Stimulated activated CD8-positive, alpha-beta memory T cell treated with anti-CD3 and anti-CD28 coated beads, Interleukin-7, amount 100 ng/mL, for 1 hour (primary cell): ENCODE measurements around the gene PARVB.

Experiments used
- DNase-seq, 2 donors: peaks; one replicate each; pipeline ENCODE4 v3.0.0-alpha.2; 2020; ENCODE audit warnings: low read depth in 2 of 2

Gene PARVB

DNA sequence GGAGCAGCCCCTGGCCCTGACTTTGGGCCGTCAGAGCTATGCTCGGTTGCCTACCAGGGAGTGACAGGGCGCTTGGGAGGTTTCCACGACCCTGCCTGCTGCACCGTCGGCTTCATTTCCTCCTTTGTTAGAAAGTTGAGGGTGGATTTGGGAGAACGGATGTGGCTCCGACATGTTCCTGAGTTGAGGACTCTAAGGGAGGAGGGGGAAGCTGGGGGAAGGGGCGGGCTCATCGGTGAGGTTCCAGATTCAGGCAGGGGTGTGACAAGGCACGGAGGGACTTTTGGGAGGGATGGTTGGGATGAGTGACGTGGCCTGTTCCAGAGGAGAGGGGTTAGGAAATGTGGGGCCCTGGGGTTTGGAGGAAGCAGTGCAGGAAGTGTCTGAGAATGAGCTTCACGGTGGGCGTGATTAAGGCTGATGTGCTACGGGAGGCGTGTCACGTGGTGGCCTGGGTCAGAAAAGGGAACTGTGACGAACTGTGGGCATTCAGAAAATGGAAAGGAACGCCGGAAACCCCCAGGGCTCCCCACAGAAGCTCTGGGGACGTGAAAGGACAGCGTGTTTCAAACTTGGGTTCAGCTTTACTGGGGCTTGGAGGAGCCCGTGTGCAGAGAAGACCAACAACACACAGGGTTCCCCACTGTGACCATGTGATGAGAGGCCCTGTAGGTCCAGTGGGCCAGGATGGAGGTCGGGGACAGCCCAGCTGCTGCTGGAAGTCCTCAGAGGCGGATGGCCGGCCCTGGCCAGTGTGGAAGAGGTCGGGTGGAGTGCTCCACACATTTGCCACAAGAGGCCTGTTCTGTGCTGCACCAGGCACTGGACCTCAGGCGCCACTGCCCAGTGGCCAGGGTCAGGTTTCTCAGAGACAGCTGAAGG is 2.8 kb downstream of the PARVB start:
- peak; percentile 43 to 51 for DNase-seq

DNA sequence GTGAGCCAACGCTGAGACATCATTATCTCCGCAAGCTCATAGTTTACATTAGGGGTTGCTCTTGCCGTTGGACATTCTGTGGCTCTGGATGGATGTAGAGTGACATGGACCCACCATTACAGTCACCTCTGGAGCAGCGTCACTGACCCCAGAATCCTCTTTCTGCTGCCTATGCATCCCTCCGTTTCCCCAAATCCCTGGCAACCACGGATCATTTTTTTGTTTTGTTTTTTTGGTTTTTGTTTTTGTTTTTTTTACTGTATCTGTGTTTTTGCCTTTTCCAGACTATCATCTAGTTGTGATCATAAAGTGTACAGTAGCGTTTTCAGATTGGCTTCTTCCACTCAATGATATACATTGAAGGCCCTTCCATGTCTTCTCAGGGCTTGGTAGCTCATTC is 4.0 kb downstream of the PARVB start:
- no peak for DNase-seq

DNA sequence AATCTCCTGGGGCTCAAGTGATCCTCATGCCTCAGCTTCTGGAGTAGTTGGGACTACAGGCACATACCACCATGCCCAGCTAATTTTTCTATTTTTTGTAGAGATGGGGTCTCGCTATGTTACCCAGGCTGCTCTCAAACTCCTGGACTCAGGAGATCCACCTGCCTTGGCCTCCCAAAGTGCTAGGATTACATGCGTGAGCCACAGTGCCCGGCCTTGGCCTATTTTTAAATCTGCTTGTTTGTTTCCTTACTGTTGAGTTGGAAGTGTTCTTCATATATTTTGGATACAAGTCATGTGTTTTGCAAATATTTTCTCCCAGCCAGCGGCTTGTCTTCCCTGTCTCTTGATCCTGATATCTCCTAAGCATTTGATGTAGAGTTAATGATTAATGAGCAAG is 5.0 kb downstream of the PARVB start:
- no peak for DNase-seq

DNA sequence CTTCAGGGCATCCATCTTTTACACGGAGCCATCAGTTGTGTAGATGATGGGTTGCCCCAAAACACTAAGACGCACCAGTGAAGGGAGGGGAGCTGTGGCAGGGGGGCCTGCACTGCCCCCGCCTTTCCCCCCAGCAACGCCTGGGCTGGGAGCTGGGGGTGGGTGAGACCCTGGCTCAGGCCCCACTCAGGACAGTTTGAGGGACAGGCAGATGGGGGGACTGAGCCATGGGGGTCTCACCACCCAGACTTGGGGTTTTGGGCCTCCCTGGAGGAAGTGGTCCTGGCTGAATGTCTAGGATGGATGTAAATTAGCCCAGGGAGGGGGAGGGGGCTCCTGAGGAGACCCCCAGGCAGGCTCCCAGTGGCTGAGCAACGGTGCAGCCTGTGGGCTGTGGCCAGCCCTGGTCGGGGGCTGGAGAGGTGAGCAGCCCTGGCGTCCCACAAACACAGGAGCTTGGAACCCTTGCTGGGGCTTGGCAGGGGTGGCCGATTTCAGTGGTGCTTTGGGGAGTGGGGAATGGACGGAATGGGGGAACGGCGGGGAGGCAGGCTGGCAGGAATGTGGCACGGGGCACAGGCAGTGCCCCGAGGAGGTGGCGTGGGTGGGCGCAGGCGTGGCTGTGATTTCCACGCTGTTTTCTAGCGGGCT is 6.1 kb downstream of the PARVB start:
- no peak for DNase-seq

DNA sequence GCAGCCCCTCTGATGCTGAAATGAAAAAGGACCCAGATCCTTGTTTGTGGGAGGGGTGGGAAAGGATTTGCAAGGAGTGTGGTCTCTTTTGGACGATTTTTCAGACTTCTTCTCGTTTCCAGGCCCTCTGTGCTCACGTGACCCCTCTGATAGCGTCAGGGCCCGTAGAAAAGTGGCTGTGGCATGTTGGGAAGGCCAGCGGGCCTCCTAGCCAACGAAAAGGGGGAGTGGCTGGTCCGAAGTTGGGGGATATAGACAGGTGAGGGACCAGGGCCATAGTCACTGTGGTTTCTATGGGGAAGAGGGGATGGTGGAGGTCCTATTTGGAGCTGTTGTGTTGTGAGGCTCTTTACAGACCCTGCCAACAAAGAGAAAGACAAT is 6.6 kb downstream of the PARVB start:
- DNase-seq, result no peak

DNA sequence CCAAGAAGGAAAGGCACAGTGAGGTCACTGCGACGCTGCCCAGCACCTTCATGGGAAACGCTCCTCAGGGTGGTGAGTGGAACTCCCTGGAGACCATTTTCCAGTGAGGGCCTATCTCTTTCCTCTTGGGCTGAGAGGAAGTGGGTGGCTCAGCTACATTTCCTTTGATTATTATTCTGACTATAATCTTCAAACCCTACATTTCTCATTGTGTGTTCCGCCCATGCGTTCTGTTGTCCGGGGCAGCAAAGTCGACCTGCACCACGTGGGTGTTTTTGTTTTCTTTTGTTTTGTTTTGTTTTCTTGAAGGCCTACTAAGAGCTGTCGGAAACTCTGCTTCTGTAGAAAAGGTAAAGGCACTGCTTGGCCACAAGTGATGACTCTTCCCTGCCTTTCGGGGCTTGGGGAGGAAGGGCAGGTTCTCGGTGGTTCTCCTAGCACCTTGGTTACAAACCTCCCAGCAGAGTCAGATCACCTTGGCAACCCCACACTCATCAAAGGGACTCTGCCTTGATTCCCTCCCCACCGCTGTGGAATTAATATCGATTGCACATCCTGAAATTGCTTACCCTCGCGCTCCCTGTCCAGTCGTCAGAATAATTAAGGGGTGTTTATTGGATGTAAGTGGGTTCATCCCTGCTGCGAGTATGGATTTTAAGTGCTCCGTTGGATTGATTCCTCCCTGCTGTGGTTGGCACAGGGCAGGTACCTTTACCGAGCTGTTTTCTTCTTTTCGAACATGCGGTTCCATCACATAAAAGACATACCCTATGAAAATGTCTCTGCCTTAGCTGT is 7.3 kb downstream of the PARVB start:
- DNase-seq, result no peak

DNA sequence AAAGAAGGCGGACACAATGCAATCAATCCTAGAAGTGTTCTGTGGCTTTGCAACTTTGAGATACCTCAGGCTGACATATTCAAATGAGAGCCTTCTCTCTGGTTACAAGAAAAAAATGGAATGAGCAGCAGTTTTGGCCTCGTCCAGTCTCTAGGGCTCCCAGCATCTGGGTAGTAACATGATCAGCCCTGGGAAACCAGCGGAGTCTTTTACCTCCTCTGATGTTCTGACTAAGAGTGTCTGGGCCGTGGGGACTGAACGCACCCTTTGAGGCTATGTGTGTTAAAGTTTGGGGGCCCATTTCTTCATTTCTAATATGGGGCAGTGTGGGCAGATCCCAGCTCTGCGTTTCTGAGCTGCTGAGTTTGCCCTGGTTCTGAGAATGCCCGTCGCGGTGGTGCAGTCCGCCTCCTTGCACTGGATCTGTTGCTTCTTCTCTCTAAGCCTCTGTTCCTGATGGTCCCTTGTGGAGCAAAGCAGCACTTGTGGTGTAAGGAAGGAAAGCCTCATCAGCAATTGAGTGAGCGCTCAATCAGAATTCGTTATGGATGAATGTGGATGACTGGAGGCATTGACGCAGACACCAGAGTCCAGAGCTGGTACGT is 8.1 kb downstream of the PARVB start:
- no peak for DNase-seq

DNA sequence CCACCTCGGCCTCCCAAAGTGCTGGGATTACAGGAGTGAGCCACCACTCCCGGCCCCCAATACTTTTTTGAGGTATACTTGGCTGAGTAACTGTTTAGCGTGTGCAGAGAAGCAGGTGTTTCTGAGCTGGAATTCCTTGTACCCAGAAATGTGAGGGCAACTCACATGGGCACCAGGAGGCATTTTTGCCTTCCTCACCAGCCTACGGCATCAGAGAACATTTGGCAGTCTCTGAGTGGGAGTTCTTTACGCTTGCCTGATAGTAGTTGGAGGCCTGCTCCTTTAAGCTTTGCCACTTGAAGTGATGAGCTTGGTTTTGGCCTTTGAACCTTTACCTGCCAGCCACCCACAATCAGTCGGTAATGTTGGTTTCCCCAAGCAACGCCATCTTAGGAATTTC is 9.2 kb downstream of the PARVB start:
- DNase-seq, result no peak

DNA sequence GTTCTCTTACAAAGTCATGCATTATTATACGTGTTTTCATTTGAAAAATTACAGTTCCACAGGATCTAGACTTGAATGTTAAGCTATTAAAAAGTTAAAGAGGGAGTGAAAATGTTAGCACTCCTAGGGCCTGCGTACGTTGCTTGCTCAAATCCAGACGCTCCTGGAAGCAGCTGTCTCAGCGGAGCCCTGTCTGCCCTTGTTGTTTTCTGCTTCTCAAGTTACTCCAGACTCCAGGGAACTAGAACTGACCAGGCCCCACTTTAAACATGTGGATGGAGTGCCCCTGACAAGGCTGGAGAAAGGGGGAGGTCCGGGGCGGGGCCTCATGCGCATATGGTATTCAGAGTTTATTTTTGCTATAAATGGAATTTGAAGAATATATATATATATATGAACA is 9.6 kb downstream of the PARVB start:
- DNase-seq, result no peak

DNA sequence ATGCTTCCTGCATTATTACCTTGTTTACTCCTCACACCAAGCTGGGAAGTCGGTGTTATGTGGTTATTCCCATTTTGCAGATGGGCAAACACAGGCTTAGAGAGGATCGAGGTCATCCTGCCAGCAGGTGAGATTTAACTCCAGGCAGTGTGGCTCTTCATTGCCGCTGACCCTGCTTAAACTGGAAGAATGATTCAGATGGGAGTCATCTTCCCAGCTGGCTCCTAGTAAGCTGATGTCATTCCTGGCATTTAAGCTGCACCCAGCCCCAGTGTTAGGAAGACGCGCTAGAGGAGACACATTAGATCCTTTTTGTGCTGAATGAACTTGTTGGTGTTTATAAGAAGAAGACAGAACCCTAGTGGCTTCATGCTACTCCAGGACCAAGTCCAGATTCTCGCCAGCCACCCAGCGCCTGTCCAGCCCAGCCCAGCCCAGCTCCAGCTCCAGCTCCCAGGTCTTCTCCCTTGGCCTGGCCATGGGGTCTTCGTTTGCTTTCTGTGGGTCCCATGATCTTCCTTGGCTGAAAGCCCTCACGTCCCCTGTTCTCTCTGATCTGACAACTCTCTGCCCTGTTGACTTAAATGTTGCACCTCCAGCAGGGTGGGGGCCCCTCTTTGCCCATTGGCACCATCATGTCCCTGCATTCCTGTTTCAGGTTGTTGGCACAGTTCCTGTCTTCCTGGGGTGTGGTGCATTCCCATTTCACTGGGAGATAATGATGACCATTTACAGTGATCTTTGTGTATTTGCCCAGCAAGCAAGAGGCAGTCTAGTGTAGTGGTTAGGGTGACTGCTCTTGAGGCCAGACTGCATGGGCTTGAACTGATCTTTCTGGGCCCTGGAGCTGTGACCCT is 13.6 kb downstream of the PARVB start:
- no peak for DNase-seq

DNA sequence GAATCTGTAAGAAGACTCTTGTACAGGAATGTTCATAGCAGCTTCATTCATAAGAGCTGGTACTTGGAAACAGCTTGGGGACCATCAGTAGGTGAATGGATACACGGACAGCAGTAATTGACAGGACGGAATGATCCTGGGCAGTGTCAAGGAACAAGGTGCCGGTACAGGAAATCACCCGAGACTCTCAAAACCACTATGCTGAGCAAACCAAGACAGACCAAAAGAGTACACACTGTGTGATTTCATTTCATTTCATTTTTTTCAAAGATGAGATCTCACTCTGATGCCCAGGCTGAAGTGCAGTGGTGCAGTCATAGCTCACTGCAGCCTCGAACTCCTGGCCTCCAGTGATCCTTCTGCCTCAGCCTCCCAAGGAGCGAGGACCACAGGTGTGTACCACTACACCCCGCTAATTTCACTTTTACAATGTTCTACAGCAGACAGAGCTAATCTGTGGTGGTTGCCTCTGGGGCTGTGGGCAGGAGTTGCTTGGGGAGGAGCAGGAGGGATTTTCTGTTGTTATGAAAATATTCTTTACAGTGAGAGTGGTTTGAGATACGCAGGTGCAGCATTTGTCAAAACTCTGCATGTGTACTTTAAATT is 15.6 kb downstream of the PARVB start:
- DNase-seq, result no peak

DNA sequence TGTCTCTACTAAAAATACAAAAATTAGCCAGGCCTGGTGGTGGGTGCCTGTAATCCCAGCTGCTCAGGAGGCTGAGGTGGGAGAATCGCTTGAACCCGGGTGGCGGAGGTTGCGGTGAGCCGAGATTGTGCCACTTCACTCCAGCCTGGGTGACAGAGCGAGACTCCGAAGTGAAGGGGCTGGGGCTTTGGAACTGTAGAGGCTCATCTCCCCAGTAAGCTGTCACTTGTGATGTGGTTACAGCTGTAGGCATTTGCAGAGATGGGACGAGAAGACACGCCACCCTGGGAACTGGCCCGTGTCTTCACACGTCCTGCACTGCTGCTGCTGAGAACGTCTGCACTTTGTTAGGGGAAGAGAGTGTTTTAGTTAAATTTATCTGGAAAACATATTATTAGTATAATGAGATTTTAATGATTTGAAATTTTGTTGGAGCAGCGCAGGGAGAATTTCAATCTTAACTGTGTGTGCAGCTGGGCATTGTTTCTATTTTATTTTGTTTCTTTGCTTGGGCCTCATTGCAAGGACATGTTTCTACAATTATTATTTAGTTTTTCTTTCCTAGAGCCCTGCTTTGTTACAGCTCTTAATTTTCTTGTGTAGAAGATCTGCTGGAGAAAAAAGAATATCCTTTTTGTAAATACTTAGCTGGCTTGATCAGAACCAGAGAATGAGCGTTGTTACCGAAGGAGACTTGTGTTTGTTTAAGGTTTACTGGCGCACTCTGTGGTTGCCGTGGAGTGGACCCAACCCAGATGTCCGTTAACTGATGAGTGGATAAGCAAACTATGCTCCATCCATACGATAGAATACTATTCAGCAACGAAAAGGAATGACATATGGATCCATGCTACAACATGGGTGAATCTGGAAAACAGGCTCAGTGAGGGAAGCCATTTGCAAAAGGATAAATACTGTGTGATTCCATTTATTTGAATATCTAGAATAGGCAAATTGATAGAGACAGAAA is 18.4 kb downstream of the PARVB start:
- no peak for DNase-seq

DNA sequence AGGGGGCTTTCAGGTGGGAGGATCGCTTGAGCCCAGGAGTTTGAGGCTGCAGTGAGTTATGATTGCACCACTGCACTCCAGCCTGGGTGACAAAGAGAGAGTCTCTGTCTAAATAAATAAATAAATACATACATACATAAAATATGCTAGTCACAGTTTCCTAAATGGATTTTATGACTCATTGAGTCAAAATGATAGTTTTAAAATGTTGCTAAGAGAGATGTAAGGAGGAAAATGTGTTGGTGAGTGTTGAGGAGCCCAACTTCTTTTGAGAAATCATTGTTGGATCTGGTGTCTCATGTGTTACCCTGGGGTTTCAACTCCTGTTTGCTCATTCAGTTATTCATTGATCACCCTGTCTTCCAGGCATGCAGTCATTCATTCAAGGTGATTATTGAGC is 21.0 kb downstream of the PARVB start:
- DNase-seq, result no peak

DNA sequence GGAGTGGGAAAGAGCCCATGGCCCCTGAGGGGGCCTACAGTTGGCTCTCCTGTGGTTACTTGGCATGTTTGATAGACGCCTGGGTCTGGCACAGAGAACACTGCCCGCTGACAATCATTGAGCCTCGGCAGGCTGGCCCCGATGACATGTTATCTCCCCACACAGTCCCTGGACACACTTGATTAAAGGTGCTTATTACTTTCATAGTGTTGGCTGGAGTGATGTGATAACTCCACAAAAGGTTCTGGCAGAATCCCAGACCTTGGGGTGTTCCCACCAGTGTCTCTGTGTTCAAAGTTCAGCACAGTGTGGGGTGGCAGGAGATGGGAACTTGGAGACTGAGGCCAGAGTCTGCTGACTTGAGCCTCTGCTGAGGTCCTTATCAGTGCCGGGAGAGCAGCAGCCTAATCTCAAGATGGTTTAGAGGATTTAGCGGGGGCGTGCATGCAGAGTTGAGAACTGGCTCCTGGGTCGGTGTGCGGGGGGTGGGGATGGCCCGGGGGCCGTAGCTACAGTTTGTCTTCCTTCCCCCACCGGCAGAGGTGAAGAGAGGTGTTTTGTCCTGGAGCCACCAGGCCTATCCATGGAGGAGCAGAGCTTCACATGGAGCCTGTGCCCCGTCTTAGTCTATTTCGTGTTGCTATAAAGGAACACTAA is 22.5 kb downstream of the PARVB start:
- no peak for DNase-seq

DNA sequence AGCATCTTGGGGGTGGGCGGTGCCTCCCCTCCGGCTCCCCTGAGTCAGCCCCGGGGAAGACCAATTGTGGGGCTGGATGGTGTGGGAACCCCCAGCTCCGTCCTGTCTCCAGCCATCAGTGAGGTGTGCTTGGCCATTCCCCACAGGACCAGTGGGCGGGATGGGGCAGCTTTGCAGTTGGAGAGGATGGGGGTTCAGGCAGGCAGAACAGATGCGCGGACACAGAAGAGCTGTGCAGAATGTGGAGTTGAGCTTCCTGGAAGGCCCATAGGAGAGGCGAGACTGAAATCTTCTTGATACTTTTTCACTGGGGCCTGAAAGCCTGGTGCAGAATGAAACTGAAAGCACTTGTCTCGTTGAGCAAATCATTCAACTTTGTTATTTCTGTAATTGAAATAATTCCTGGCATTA is 23.8 kb downstream of the PARVB start:
- no peak for DNase-seq

DNA sequence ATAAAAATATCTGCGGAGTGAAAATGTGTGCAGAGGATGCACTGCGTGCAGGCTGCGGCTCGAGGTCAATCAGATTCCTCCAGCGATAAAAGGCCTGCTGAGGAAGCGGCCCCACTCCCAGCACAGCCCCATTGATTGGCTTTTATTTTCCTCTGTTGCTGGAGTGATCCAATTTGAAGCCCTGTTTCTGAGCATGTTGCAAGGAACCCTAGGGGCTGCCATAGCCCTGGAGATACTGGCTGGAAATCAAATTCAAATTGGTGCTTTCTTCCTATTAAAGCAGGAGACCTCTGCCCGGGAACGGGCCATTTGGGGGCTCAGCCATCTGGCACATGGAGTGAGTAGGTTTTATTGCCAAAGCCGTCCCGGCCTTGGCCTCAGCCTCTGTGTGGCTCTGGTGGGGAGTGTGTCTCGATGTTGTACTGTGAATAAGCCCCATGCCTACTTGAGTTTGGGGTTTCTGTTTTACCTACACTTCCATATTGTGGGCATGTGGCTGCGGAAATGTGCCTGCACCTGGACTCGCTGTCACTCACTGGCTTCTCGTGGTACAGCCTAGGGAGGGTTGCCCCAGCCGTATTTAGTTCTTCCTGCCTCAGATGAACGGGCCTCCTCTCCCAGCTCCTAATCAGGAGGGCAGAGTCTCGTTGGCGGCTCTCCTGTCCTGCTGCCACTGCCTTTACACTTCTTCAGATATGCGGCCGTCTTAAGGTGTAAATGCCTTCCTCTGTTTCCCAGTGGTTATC is 25.6 kb downstream of the PARVB start:
- no peak for DNase-seq

DNA sequence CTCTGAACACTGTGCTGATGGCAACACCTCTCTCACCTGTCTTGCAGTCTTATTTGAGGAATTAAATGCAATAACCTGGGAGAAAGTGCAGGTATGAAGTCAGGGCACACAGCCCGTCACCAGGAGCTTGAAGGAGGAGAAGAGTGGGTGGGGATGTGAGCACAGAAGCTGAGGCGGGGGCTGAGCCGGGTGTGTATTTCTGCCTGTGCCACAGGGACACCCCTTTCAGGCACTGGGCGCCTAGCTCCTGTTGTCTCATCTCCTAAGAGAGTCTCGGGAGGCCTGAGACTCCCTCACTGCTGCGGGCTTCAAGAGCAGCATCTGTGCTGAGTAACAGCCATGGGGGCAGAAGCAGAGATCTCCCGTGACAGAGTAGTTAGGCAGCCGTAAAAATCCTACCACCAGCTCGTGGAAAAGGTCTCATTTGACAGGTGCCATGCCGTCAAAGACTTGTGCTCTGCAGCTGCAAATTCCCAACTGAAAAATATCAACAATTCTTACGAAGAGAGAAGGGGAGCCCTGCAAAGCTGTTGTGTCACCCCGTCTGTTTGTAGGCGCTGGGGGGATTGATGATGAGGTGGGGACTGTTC is 26.8 kb downstream of the PARVB start:
- DNase-seq, result no peak

DNA sequence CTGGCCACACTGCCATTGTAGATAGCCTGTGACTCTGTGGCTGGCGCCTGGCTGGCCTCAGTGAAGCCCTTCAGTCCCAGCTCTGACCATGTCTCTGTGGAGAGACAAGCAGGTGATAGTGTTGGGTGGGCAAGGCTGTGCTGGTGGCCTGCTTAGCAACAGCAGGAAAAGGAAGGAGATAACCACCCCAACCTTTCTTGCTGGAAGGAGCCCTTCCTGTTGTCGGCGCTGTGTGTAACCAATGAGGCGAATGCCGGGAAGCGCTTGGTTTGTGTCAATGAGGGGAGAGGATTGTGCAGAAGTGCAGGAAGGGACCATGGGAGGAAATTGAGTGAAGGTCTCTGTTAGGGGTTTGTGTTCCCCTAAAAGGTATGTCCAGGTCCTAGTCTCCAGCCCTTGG is 27.3 kb downstream of the PARVB start:
- DNase-seq, result no peak
